ENCODE data around the gene AOPEP.
"Not testable (repeated sequence)": the region's sequence is repeated elsewhere in the genome, so short reads cannot be mapped to it uniquely, and the experiment has no call there.

- TF ChIP-seq CTCF (IDR thresholded peaks at IDR 0.05; ENCODE audit: low read length); EZH2 (optimal IDR thresholded peaks at IDR 0.05; ENCODE audit: low read depth, low read length): not testable (repeated sequence)
These were observed 122.3 kb downstream of the AOPEP start for GRCh38 chr9:94848791-94849190.

Data from MM.1S (cell line).